DND-41 (cell line): Measurements from ENCODE around the gene SRC.

Experiments used
- ATAC-seq: fragments of 200-7000 bp; cut with Tn5 transposase; 3 replicates; pipeline ENCODE4 v1.9.1; 2021; ENCODE audit warnings: low read depth; ENCODE audit not compliant: insufficient read depth
- DNase-seq: peaks from one replicate; pipeline ENCODE4 v3.0.0-alpha.2; 2020
- H2AFZ ChIP-seq: 2 replicates; pipeline ENCODE4 v1.6.0; 2012; ENCODE audit warnings: low read depth, low read length
- H3K27ac ChIP-seq: 2 replicates; pipeline ENCODE4 v1.5.1; 2012; ENCODE audit warnings: low read length, inconsistent platforms
- H3K27me3 ChIP-seq: fragments of 200-600 bp; sonication (generic); 2 replicates; pipeline ENCODE4 v1.6.0; 2012; ENCODE audit warnings: low read length, mild to moderate bottlenecking, inconsistent platforms; ENCODE audit not compliant: insufficient read depth, poor library complexity
- H3K36me3 ChIP-seq: 2 replicates; pipeline ENCODE4 v1.5.1; 2012; ENCODE audit warnings: low read length, inconsistent platforms; ENCODE audit not compliant: insufficient read depth
- H3K4me1 ChIP-seq: 2 replicates; pipeline ENCODE4 v1.5.1; 2012; ENCODE audit warnings: mild to moderate bottlenecking, low read length; ENCODE audit not compliant: insufficient read depth
- H3K4me2 ChIP-seq: 2 replicates; pipeline ENCODE4 v1.6.0; 2012; ENCODE audit warnings: mild to moderate bottlenecking, moderate library complexity, low read length, inconsistent platforms; ENCODE audit not compliant: insufficient read depth
- H3K4me3 ChIP-seq, 2 experiments: fragments of 200-600 bp in 1 of 2; shearing (Covaris generic) in 1 of 2; 2 replicates each; pipeline ENCODE4 v1.5.1; 2012 to 2016; ENCODE audit warnings: inconsistent platforms in 2 of 2, low read length in 2 of 2, mild to moderate bottlenecking in 2 of 2, low read depth in 1 of 2, moderate library complexity in 1 of 2
- H3K79me2 ChIP-seq: 2 replicates; pipeline ENCODE4 v1.6.0; 2012; ENCODE audit warnings: low read length, inconsistent platforms; ENCODE audit not compliant: insufficient read depth
- H3K9ac ChIP-seq: 2 replicates; pipeline ENCODE4 v1.6.0; 2012; ENCODE audit warnings: low read depth, mild to moderate bottlenecking, inconsistent platforms, low read length, moderate library complexity
- H3K9me3 ChIP-seq: 2 replicates; pipeline ENCODE4 v1.5.1; 2012; ENCODE audit warnings: low read length, moderate library complexity, mild to moderate bottlenecking, inconsistent platforms; ENCODE audit not compliant: insufficient read depth, severe bottlenecking
- H4K20me1 ChIP-seq: 2 replicates; pipeline ENCODE4 v1.6.0; 2012; ENCODE audit warnings: low read length; ENCODE audit not compliant: insufficient read depth
- EZH2 ChIP-seq: IDR thresholded peaks from 3 replicates; pipeline ENCODE4 v1.6.1; 2012; ENCODE audit warnings: borderline replicate concordance, low read depth, mild to moderate bottlenecking, moderate library complexity, low read length, inconsistent platforms; ENCODE audit not compliant: severe bottlenecking
- TF ChIP-seq, protein P1 (sequence below): IDR thresholded peaks from 2 replicates; pipeline ENCODE4 v1.5.1; 2012; ENCODE audit warnings: borderline replicate concordance, low read length, moderate library complexity, mild to moderate bottlenecking; ENCODE audit not compliant: poor library complexity, severe bottlenecking; ENCODE audit errors: extremely low read depth

The SRC gene

GRCh38 chr20:37298190-37298939 lies 47.6 kb upstream of the SRC start:
- H3K79me2 ChIP-seq, result peaks cover 84% of the 10 kb centered on the region
- H2AFZ ChIP-seq, result no peak overlapping the region
- H3K4me3 ChIP-seq, result no peak overlapping the region
- no peak for TF ChIP-seq EZH2
- TF ChIP-seq, protein P1, sequence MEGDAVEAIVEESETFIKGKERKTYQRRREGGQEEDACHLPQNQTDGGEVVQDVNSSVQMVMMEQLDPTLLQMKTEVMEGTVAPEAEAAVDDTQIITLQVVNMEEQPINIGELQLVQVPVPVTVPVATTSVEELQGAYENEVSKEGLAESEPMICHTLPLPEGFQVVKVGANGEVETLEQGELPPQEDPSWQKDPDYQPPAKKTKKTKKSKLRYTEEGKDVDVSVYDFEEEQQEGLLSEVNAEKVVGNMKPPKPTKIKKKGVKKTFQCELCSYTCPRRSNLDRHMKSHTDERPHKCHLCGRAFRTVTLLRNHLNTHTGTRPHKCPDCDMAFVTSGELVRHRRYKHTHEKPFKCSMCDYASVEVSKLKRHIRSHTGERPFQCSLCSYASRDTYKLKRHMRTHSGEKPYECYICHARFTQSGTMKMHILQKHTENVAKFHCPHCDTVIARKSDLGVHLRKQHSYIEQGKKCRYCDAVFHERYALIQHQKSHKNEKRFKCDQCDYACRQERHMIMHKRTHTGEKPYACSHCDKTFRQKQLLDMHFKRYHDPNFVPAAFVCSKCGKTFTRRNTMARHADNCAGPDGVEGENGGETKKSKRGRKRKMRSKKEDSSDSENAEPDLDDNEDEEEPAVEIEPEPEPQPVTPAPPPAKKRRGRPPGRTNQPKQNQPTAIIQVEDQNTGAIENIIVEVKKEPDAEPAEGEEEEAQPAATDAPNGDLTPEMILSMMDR, result no peak
- DNase-seq, result no peak
- peaks cover 50% of the 10 kb centered on the region; the same call in 1 of the 2 replicates for H4K20me1 ChIP-seq
- no peak overlapping the region for H3K9ac ChIP-seq
- no peak overlapping the region for H3K4me2 ChIP-seq
- H3K9me3 ChIP-seq, result no peaks in the 10 kb centered on the region
- 0 out of 2 replicates have a peak, but pooled peaks cover 2% of the 10 kb centered on the region for H3K4me1 ChIP-seq
- peaks cover 56% of the 10 kb centered on the region for H3K36me3 ChIP-seq
- H3K27ac ChIP-seq, result no peak overlapping the region
- ATAC-seq, result no peak
- no peaks in the 10 kb centered on the region for H3K27me3 ChIP-seq

GRCh38 chr20:37299718-37300528 lies 46.0 kb upstream of the SRC start:
- Histone ChIP-seq H4K20me1 (peaks cover 36% of the 10 kb centered on the region; the same call in 1 of the 2 replicates), H3K36me3 (peaks cover 64% of the 10 kb centered on the region), H3K4me3 (no peak overlapping the region), H3K9ac (no peak overlapping the region), H3K27ac (no peak overlapping the region), H3K9me3 (no peaks in the 10 kb centered on the region), H2AFZ (no peak overlapping the region), H3K4me1 (no peaks in the 10 kb centered on the region), H3K27me3 (no peaks in the 10 kb centered on the region), H3K4me2 (no peak overlapping the region), H3K79me2 (peaks cover 77% of the 10 kb centered on the region)
- TF ChIP-seq, protein P1, result no peak
- no peak for TF ChIP-seq EZH2
- no peak for DNase-seq
- ATAC-seq, result no peak

DNA sequence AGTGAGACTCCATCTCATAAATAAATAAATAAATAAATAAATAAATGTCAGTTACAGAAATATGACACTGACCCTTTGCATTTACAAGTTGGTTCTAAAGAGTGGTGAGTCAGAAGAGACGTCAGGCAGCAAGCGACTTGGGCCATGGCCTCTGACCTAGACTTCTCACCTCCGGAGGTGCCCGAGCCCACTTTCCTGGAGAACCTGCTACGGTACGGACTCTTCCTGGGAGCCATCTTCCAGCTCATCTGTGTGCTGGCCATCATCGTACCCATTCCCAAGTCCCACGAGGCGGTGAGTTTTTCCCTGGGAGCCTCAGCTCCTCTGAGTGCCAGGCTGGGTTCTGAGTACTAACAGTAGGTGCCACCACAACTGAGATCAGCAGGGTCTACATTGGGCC lies 44.8 kb upstream of the SRC start:
- TF ChIP-seq, protein P1, result no peak
- TF ChIP-seq EZH2, result no peak
- H4K20me1 ChIP-seq, result peaks cover 28% of the 10 kb centered on the region; the same call in 1 of the 2 replicates
- no peaks in the 10 kb centered on the region for H3K4me1 ChIP-seq
- H3K9ac ChIP-seq, result no peak overlapping the region
- no peak overlapping the region for H3K27ac ChIP-seq
- no peak overlapping the region for H2AFZ ChIP-seq
- no peak overlapping the region for H3K4me3 ChIP-seq
- H3K79me2 ChIP-seq, result peaks cover 71% of the 10 kb centered on the region
- H3K36me3 ChIP-seq, result peaks cover 72% of the 10 kb centered on the region
- DNase-seq (no peak), ATAC-seq (no peak)
- H3K4me2 ChIP-seq, result no peak overlapping the region
- H3K9me3 ChIP-seq, result no peaks in the 10 kb centered on the region
- H3K27me3 ChIP-seq, result no peaks in the 10 kb centered on the region
